Ovary (tissue), 3 donors: ENCODE results near the gene NRAP.

Experiments used
- EP300 ChIP-seq: sonication (generic); formaldehyde crosslinking; IDR thresholded peaks from one replicate; pipeline ENCODE4 v1.6.1; 2017; ENCODE audit warnings: antibody characterized with exemption
- POLR2A ChIP-seq: fragments of 450-650 bp; IDR thresholded peaks from one replicate; pipeline ENCODE4 v1.6.1; 2017; ENCODE audit warnings: antibody characterized with exemption, mild to moderate bottlenecking, moderate library complexity
- TF ChIP-seq, protein P1 (sequence below), 3 donors: fragments of 450-650 bp in 2 of 3; fragments of 200-600 bp in 1 of 3; IDR thresholded peaks; one replicate each; pipeline versions ENCODE4 v1.5.1 to v1.8.0; 2016 to 2022; ENCODE audit warnings: antibody characterized with exemption in 3 of 3, mild to moderate bottlenecking in 1 of 3
- donor health status: DM: no; HTN: no; CAD: no.

DNA sequence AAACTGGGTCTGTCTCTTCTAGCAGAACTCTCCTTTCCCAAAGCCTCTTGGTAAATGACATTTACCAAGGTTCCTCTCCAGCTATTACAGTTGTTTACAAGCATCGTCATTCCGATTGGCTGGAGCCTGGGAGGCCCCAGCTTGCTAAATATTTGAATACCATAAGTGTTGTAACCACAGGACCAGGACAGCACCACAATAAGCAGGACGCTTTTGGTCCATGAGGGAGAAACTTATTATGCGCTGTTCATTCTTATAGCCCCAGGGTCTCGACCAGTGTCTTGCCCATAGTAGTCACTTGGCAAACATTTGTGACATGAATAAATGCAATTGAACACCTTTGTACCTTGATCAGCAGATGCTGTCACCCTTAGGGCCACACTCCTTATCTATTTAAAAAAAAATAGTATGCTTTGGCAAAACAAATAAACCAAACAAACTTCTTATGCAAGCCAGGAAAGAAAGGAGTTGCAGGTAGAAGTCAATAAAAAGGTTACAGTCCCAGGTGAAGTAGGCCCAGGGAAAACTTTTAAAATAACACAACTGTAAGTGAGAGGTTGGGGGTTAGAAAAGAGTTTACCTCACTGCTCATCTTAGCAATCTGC, 32.8 kb downstream of the NRAP start:
- TF ChIP-seq, protein P1, sequence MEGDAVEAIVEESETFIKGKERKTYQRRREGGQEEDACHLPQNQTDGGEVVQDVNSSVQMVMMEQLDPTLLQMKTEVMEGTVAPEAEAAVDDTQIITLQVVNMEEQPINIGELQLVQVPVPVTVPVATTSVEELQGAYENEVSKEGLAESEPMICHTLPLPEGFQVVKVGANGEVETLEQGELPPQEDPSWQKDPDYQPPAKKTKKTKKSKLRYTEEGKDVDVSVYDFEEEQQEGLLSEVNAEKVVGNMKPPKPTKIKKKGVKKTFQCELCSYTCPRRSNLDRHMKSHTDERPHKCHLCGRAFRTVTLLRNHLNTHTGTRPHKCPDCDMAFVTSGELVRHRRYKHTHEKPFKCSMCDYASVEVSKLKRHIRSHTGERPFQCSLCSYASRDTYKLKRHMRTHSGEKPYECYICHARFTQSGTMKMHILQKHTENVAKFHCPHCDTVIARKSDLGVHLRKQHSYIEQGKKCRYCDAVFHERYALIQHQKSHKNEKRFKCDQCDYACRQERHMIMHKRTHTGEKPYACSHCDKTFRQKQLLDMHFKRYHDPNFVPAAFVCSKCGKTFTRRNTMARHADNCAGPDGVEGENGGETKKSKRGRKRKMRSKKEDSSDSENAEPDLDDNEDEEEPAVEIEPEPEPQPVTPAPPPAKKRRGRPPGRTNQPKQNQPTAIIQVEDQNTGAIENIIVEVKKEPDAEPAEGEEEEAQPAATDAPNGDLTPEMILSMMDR (IDR thresholded peaks at IDR 0.05): no peak
- TF ChIP-seq POLR2A: no peak
- TF ChIP-seq EP300: no peak
